Ureter (tissue), 1 donor: ENCODE results near the gene CLEC18C. TPM values are rescaled to one million over a fixed set of nuclear protein-coding genes. Genes with fewer than 3 reads are reported as not detected.
"Not testable (repeated sequence)": the region's sequence is repeated elsewhere in the genome, so short reads cannot be mapped to it uniquely, and the experiment has no call there.

ENCODE experiments used
- DNase-seq: peaks from one replicate; pipeline ENCODE4 v3.0.0-alpha.2; 2020; ENCODE audit warnings: low spot score
- total RNA-seq: library from RNA; stranded (reverse); gene quantifications from one replicate; pipeline ENCODE4 v1.2.4, GENCODE V29; 2023
- donor health status: DM: yes; HTN: yes; CAD: no.

Gene CLEC18C
- total RNA-seq = 0.96 TPM

GRCh38 chr16:70173212-70173837 is at the start of gene CLEC18C:
TSS of gene CLEC18C (plus strand) at chr16:70173787. CDS start at chr16:70174279, 492 bp downstream.
- not testable (repeated sequence) for DNase-seq

- not testable (repeated sequence) for DNase-seq
Observed at GRCh38 chr16:70123822-70124221, 49.8 kb upstream of the CLEC18C start.

GRCh38 chr16:70126226-70126625 is 47.4 kb upstream of the CLEC18C start:
- DNase-seq = not testable (repeated sequence)

- DNase-seq = not testable (repeated sequence)
Observed at GRCh38 chr16:70127706-70128105, 45.9 kb upstream of the CLEC18C start.

GRCh38 chr16:70128844-70129243 is 44.7 kb upstream of the CLEC18C start:
- not testable (repeated sequence) for DNase-seq

GRCh38 chr16:70135796-70136195 is 37.8 kb upstream of the CLEC18C start:
- not testable (repeated sequence) for DNase-seq

- DNase-seq = not testable (repeated sequence)
Observed at GRCh38 chr16:70136595-70136994, 37.0 kb upstream of the CLEC18C start.

GRCh38 chr16:70142739-70143138 is 30.8 kb upstream of the CLEC18C start:
- DNase-seq = not testable (repeated sequence)

GRCh38 chr16:70143231-70143895 is 30.2 kb upstream of the CLEC18C start:
- DNase-seq = not testable (repeated sequence)

GRCh38 chr16:70147853-70148252 is 25.7 kb upstream of the CLEC18C start:
- not testable (repeated sequence) for DNase-seq

GRCh38 chr16:70148453-70148852 is 25.1 kb upstream of the CLEC18C start:
- DNase-seq = not testable (repeated sequence)

GRCh38 chr16:70149296-70149695 is 24.3 kb upstream of the CLEC18C start:
- not testable (repeated sequence) for DNase-seq

- peak; percentile 40 for DNase-seq
Observed at GRCh38 chr16:70151391-70151790, 22.2 kb upstream of the CLEC18C start.

- DNase-seq = peak; percentile 44
Observed at GRCh38 chr16:70151941-70152509, 21.6 kb upstream of the CLEC18C start.

GRCh38 chr16:70152578-70153302 is 20.8 kb upstream of the CLEC18C start:
- peak; percentile 43 for DNase-seq

GRCh38 chr16:70154736-70155135 is 18.9 kb upstream of the CLEC18C start:
- DNase-seq = not testable (repeated sequence)

GRCh38 chr16:70156207-70156978 is 17.2 kb upstream of the CLEC18C start:
- no peak for DNase-seq

GRCh38 chr16:70157105-70157476 is 16.5 kb upstream of the CLEC18C start:
- DNase-seq = peak; percentile 44

- DNase-seq = peak; percentile 44
Observed at GRCh38 chr16:70157477-70158260, 15.9 kb upstream of the CLEC18C start.

GRCh38 chr16:70158261-70158939 is 15.2 kb upstream of the CLEC18C start:
- DNase-seq = peak; percentile 39
